Heart right ventricle (tissue), 16 donors: Measurements from ENCODE around the gene SRP14. TPM values are rescaled to one million over a fixed set of nuclear protein-coding genes. Genes with fewer than 3 reads are reported as not detected.

ENCODE experiments used
- ATAC-seq, 8 donors: fragments of 200-7000 bp; cut with Tn5 transposase; one replicate each; pipeline ENCODE4 v1.9.1; 2020; ENCODE audit warnings: mild to moderate bottlenecking in 8 of 8, moderate library complexity in 8 of 8, moderate number of reproducible peaks in 1 of 8
- DNase-seq, 2 donors: peaks; one replicate each; pipeline ENCODE4 v3.0.0-alpha.2; 2020
- H3K27ac ChIP-seq, 10 donors: fragments of 200-600 bp; sonication (generic) in 2 of 10; one replicate each; pipeline versions ENCODE4 v1.5.0 to v1.8.0; 2020 to 2022; ENCODE audit warnings: mild to moderate bottlenecking in 3 of 10
- H3K27me3 ChIP-seq, 7 donors: fragments of 200-600 bp; one replicate each; pipeline ENCODE4 v1.8.0; 2021 to 2022; ENCODE audit warnings: mild to moderate bottlenecking in 2 of 7
- H3K36me3 ChIP-seq, 9 donors: fragments of 200-600 bp; sonication (generic) in 1 of 9; one replicate each; pipeline versions ENCODE4 v1.5.0 to v1.8.0; 2020 to 2022; ENCODE audit warnings: mild to moderate bottlenecking in 2 of 9
- H3K4me1 ChIP-seq, 9 donors: fragments of 200-600 bp; sonication (generic) in 1 of 9; one replicate each; pipeline versions ENCODE4 v1.5.0 to v1.8.0; 2020 to 2022; ENCODE audit warnings: mild to moderate bottlenecking in 4 of 9
- H3K4me3 ChIP-seq, 10 donors: fragments of 200-600 bp; sonication (generic) in 2 of 10; one replicate each; pipeline versions ENCODE4 v1.5.0 to v1.8.0; 2020 to 2022; ENCODE audit warnings: mild to moderate bottlenecking in 7 of 10, moderate library complexity in 2 of 10
- H3K9me3 ChIP-seq, 11 donors: fragments of 200-600 bp in 10 of 11; sonication (generic) in 2 of 11; one replicate each; pipeline versions ENCODE4 v1.5.0 to v1.8.0; 2013 to 2022; ENCODE audit warnings: mild to moderate bottlenecking in 2 of 11, control low read depth in 1 of 11, moderate library complexity in 1 of 11
- WGBS, 2 donors: extraction: QIAGEN DNeasy Blood & Tissue Kit; methylation state at CpG; one replicate each; pipeline ENCODE4 v1.1.7; 2013; ENCODE audit warnings: inconsistent platforms in 1 of 2; 5-methylcytosine and 5-hydroxymethylcytosine counted together
- intact Hi-C, 10 donors: fragments of 100-400 bp; cut with DNase I; formaldehyde crosslinking; loops; one replicate each; pipeline versions ENCODE4 v1.11.1 to v1.14.2; 2022
- polyA plus RNA-seq, 2 donors: library from polyadenylated mRNA; stranded (reverse); fragments of 200-250 nt; gene quantifications; one replicate each; pipeline ENCODE4 v1.2.3, GENCODE V29; 2013
- total RNA-seq, 10 donors: library from RNA; stranded (reverse); fragmentation: NEBNext Ultra II Directional in 3 of 10; extraction: Animal tissue kit (Norgen Biotek cat#: 25700) in 3 of 10; gene quantifications; one replicate each; pipeline versions ENCODE4 v1.2.1 to v1.2.4, GENCODE V29; 2021 to 2023
- TF ChIP-seq, protein P1 (sequence below), 9 donors: fragments of 200-600 bp; sonication (generic) in 2 of 9; IDR thresholded peaks; one replicate each; pipeline versions ENCODE4 v1.5.0 to v1.8.0; 2021 to 2022; ENCODE audit warnings: antibody characterized with exemption in 9 of 9, mild to moderate bottlenecking in 5 of 9, moderate library complexity in 1 of 9
- donor health status: Arrhythmogenic right ventricular cardiomyopathy.
- donor health status: ischemic (EF 13 %, LVEDD 7.1; RV severe dilation, severe dysfunction).
- donor health status: healthy with polysubstance abuse.
- donor health status: DM: no; HTN: yes; CAD: no.
- donor health status: DM: no; HTN: no; CAD: no.
- donor health status: ischemic (EF 25% LVEDD 6.9; RV normal size, moderate dysfunction).
- donor health status: ischemic (EF 25% LVEDD 5.7; RV mildly dilated, moderate dysfunction).
- donor health status: healthy.
- donor health status: DM: yes; HTN: yes; CAD: no.
- donor health status: Ischemic cardiomyopathy.
- donor health status: ischemic (EF 35%, LVEDD 5.7; RV mildly dilated, moderate dysfunction).
- donor health status: nonischemic (EF 11% LVEDD 7.7; RV severe dilation, severe dysfunction).
- donor health status: DM: yes; HTN: yes; CAD: no.
- donor health status: PGD.
- donor health status: ischemic (EF 29% LVEDD 5.4; RV normal size, mild dysfunction).
- donor health status: nonischemic (EF 23%, LVEDD 6.1; RV moderate dilation, normal function).

Gene SRP14
- total and polyA plus RNA-seq, 12 donors, result 189 to 699 (median 216) TPM

DNA sequence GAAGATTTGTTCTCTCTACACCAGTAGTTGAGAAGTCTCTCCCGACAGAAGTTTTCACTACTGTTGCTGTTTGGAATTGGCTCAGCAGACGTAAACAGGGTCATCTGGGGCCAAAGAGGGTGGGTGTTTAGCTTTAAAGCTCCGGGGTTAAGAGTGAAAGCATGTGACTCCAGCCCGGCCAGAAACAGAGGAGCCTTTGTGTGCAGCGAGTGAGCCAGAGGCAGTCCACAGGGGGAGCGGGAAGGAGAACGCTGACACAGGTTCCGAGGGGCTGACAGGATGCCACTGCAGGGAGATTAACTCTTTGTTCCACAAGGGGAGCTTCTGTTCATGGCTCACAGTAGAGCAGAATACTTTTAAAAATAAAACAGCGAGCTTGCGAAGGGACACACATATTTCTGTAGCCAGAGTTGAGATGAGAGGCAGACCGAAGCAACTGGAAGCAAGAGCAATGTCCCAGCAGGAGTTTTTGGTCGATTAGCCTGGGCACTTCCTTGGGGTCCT lies 42.8 kb upstream of the SRP14 start:
- Histone ChIP-seq H3K27ac (peak overlapping the region; percentile 55 to 90 (median 76)), H3K27me3 (no peaks in the 10 kb centered on the region), H3K9me3 (no peaks in the 10 kb centered on the region), H3K4me1 (peaks cover 8 to 40% (median 29%) of the 10 kb centered on the region in 9 donors), H3K4me3 (peak overlapping the region in 9 of 10 donors; percentile 21 to 52 (median 42)), H3K36me3 (no peaks in the 10 kb centered on the region)
- DNase-seq (peak; percentile 71 to 87), ATAC-seq (peak; percentile 86 to 97 (median 95))
- intact Hi-C loops, result loop anchor here in 1 of 10 donors (5.0 kb wide), 1 partner anchor 34 kb away; no protein-coding TSS in a partner anchor
- TF ChIP-seq, protein P1, sequence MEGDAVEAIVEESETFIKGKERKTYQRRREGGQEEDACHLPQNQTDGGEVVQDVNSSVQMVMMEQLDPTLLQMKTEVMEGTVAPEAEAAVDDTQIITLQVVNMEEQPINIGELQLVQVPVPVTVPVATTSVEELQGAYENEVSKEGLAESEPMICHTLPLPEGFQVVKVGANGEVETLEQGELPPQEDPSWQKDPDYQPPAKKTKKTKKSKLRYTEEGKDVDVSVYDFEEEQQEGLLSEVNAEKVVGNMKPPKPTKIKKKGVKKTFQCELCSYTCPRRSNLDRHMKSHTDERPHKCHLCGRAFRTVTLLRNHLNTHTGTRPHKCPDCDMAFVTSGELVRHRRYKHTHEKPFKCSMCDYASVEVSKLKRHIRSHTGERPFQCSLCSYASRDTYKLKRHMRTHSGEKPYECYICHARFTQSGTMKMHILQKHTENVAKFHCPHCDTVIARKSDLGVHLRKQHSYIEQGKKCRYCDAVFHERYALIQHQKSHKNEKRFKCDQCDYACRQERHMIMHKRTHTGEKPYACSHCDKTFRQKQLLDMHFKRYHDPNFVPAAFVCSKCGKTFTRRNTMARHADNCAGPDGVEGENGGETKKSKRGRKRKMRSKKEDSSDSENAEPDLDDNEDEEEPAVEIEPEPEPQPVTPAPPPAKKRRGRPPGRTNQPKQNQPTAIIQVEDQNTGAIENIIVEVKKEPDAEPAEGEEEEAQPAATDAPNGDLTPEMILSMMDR (IDR thresholded peaks at IDR 0.05), result peak in 2 of 9 donors; percentile 11 to 28
- WGBS, 2 donors, result 1 to 3% methylated on average over 12 of the region's 12 CpGs

DNA sequence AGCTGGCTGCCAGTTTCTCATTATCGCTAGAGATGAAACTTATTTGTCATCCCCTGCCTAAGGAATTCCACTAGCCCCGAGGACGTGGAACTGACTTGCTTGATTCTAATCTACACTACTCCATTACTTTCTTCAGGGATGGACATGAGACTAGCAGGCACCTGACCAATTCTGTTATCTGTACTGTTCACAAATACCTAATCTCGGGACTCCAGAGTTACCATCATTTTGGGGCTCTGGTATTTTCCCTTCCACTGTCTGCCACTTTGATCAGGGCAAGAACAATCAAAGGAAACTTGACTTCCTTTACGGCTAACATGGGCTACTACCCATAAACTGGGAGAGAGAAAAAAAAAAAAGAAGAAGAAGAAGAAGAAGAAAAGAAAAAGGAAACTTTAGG lies 41.9 kb upstream of the SRP14 start:
- Histone ChIP-seq H3K27me3 (no peaks in the 10 kb centered on the region), H3K4me3 (peak overlapping the region in 8 of 10 donors; percentile 21 to 52 (median 43)), H3K9me3 (no peaks in the 10 kb centered on the region), H3K4me1 (peaks cover 8 to 37% (median 28%) of the 10 kb centered on the region in 9 donors), H3K36me3 (no peaks in the 10 kb centered on the region), H3K27ac (peak overlapping the region; percentile 55 to 90 (median 76))
- intact Hi-C loops, result loop anchor here in 1 of 10 donors (5.0 kb wide), 1 partner anchor 34 kb away; no protein-coding TSS in a partner anchor
- DNase-seq (no peak), ATAC-seq (peak in 2 of 8 donors; percentile 29 to 37)
- 19 to 23% methylated on average over 5 of the region's 5 CpGs for WGBS, 2 donors
- TF ChIP-seq, protein P1 (IDR thresholded peaks at IDR 0.05), result no peak

DNA sequence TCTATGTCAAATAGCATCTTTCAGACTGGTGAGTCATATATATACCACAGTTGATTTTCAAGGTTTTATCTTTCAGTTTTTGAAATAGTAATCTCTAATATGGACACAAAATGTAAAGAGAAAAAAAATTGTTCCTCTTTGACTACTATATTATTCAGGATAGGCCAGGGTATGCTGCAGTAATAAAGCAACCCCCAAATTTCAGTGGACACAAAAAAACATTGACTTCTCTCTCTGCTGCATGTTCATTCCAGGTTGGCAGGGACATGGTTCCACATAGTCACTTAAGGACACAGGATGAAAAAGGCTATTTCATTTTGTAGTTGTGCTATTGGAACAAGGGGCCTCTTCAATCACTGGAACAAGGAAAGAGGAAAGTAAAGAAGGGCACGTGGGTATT lies 41.1 kb upstream of the SRP14 start:
- Histone ChIP-seq H3K9me3 (no peaks in the 10 kb centered on the region), H3K4me1 (peaks cover 8 to 44% (median 28%) of the 10 kb centered on the region in 9 donors), H3K27ac (peak overlapping the region in 6 of 10 donors; percentile 16 to 90 (median 80)), H3K36me3 (no peaks in the 10 kb centered on the region), H3K4me3 (no peak overlapping the region), H3K27me3 (no peaks in the 10 kb centered on the region)
- 20 to 45% methylated on average over 1 of the region's 1 CpG for WGBS, 2 donors
- ATAC-seq (no peak), DNase-seq (no peak)
- intact Hi-C loops, result loop anchor here in 1 of 10 donors (5.0 kb wide), 1 partner anchor 33 kb away; no protein-coding TSS in a partner anchor
- TF ChIP-seq, protein P1 (IDR thresholded peaks at IDR 0.05), result no peak

DNA sequence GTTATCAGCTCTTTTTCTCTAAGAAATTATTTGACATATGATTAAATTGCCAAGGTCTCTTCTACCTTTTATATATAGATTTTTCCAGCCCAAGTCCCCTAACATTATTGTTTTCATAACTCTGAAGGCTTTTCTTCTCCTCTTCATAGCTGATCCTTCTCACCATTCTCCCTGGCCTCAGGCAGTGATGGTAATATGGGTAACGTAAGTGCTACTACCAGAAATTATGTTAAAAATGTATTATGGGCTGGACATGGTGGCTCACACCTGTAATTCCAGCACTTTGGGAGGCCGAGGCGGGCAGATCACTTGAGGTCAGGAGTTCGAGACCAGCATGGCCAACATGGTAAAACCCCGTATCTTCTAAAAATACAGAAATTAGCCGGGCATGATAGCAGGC lies 40.5 kb upstream of the SRP14 start:
- Histone ChIP-seq H3K36me3 (no peaks in the 10 kb centered on the region), H3K9me3 (no peaks in the 10 kb centered on the region), H3K4me1 (peaks cover 8 to 46% (median 28%) of the 10 kb centered on the region in 9 donors), H3K27me3 (no peaks in the 10 kb centered on the region), H3K4me3 (no peak overlapping the region), H3K27ac (peak overlapping the region in 1 of 10 donors; percentile 84)
- DNase-seq, result no peak
- 95 to 96% methylated on average over 6 of the region's 6 CpGs for WGBS, 2 donors
- no peak for ATAC-seq
- TF ChIP-seq, protein P1 (IDR thresholded peaks at IDR 0.05), result no peak
- intact Hi-C loops, result no loop called here
